Testis (tissue), 3 donors: ENCODE data around the gene RFX2. TPM values are rescaled to one million over a fixed set of nuclear protein-coding genes. Genes with fewer than 3 reads are reported as not detected.
A peak's percentile ranks its signal among the peaks of the same experiment; 100 is the strongest.

Source experiments
- DNase-seq: peaks from one replicate; pipeline ENCODE4 v3.0.0-alpha.2; 2019
- H3K27ac ChIP-seq, 2 donors: fragments of 200-600 bp; sonication (generic); one replicate each; pipeline ENCODE4 v1.5.1; 2019
- H3K27me3 ChIP-seq: fragments of 200-600 bp; sonication (generic); one replicate; pipeline ENCODE4 v1.5.1; 2019
- H3K36me3 ChIP-seq: fragments of 200-600 bp; sonication (generic); one replicate; pipeline ENCODE4 v1.5.1; 2017; ENCODE audit warnings: low read depth; ENCODE audit errors: missing control alignments
- H3K4me1 ChIP-seq: fragments of 200-600 bp; sonication (generic); one replicate; pipeline ENCODE4 v1.5.1; 2019
- H3K4me3 ChIP-seq, 2 donors: fragments of 200-600 bp; sonication (generic); one replicate each; pipeline ENCODE4 v1.5.1; 2017 to 2019
- H3K9me3 ChIP-seq: fragments of 200-600 bp; sonication (generic); one replicate; pipeline ENCODE4 v1.5.1; 2017
- CTCF ChIP-seq, 3 experiments: fragments of 450-650 bp in 2 of 3; fragments of 200-600 bp in 1 of 3; sonication (generic) in 1 of 3; IDR thresholded peaks; one replicate each; pipeline ENCODE4 v1.5.1; 2016 to 2019; ENCODE audit warnings: antibody characterized with exemption in 3 of 3, mild to moderate bottlenecking in 2 of 3, moderate library complexity in 1 of 3
- POLR2A ChIP-seq: fragments of 450-650 bp; IDR thresholded peaks from one replicate; pipeline ENCODE4 v1.6.1; 2017; ENCODE audit warnings: antibody characterized with exemption, mild to moderate bottlenecking, moderate library complexity
- WGBS, 2 donors: methylation state at CpG; one replicate each; pipeline ENCODE4 v1.1.5; 2018; 5-methylcytosine and 5-hydroxymethylcytosine counted together
- intact Hi-C: fragments of 100-400 bp; cut with DNase I; formaldehyde crosslinking; loops from one replicate; pipeline ENCODE4 v1.15.1; 2023; ENCODE audit warnings: low total_unique reads
- polyA plus RNA-seq: library from polyadenylated mRNA; stranded (reverse); fragments of 350-450 nt; fragmentation: Illumina TruSeq; extraction: RNeasy Lipid Tissue Mini Kit (QIAGEN cat#74804); gene quantifications from one replicate; pipeline ENCODE4 v1.2.3, GENCODE V29; 2014; ENCODE audit warnings: low read depth, low replicate concordance; ENCODE audit not compliant: insufficient read depth
- total RNA-seq, 2 donors: library from RNA; depleted of rRNA; stranded (reverse); fragments of >200 nt; gene quantifications; one replicate each; pipeline ENCODE4 v1.2.3, GENCODE V29; 2016

The RFX2 gene
- total and polyA plus RNA-seq, 3 donors from 2014 or later = 92.9 to 197 (median 127) TPM

- H3K27ac ChIP-seq = peak overlapping the region in 1 of 2 donors; percentile 31
- H3K4me3 ChIP-seq = peak overlapping the region in 1 of 2 donors; percentile 41
- H3K36me3 ChIP-seq = no peaks in the 10 kb centered on the region
- H3K4me1 ChIP-seq = peaks cover 15% of the 10 kb centered on the region
- TF ChIP-seq POLR2A (no peak), CTCF (IDR thresholded peaks at IDR 0.05) (no peak)
- no peaks in the 10 kb centered on the region for H3K27me3 ChIP-seq
- WGBS, 2 donors = 28 to 43% methylated on average over 8 of the region's 8 CpGs
- intact Hi-C loops = no loop called here
- no peak for DNase-seq
- H3K9me3 ChIP-seq = no peaks in the 10 kb centered on the region
Measured at GRCh38 chr19:6091771-6092291, 18.5 kb downstream of the RFX2 start.

- intact Hi-C loops = no loop called here
- H3K27ac ChIP-seq = no peak overlapping the region
- no peak for TF ChIP-seq CTCF (IDR thresholded peaks at IDR 0.05)
- no peak for TF ChIP-seq POLR2A
- H3K36me3 ChIP-seq = no peaks in the 10 kb centered on the region
- no peaks in the 10 kb centered on the region for H3K27me3 ChIP-seq
- H3K4me1 ChIP-seq = peaks cover 15% of the 10 kb centered on the region
- WGBS, 2 donors = 90 to 91% methylated on average over 3 of the region's 3 CpGs
- H3K4me3 ChIP-seq = no peak overlapping the region
- no peaks in the 10 kb centered on the region for H3K9me3 ChIP-seq
- DNase-seq = no peak
Measured at GRCh38 chr19:6090634-6091033, 19.7 kb downstream of the RFX2 start.

GRCh38 chr19:6088602-6089049 lies 21.7 kb downstream of the RFX2 start:
- no peak for TF ChIP-seq POLR2A
- no peak for TF ChIP-seq CTCF (IDR thresholded peaks at IDR 0.05)
- H3K4me3 ChIP-seq = no peak overlapping the region
- DNase-seq = no peak
- no peaks in the 10 kb centered on the region for H3K36me3 ChIP-seq
- no peaks in the 10 kb centered on the region for H3K27me3 ChIP-seq
- intact Hi-C loops = no loop called here
- H3K4me1 ChIP-seq = peaks cover 15% of the 10 kb centered on the region
- WGBS, 2 donors = 88 to 89% methylated on average over 3 of the region's 3 CpGs
- no peak overlapping the region for H3K27ac ChIP-seq
- no peaks in the 10 kb centered on the region for H3K9me3 ChIP-seq

- H3K9me3 ChIP-seq = no peaks in the 10 kb centered on the region
- H3K36me3 ChIP-seq = no peaks in the 10 kb centered on the region
- WGBS, 2 donors = 38 to 50% methylated on average over 9 of the region's 9 CpGs
- no peak for DNase-seq
- H3K4me3 ChIP-seq = no peak overlapping the region
- TF ChIP-seq POLR2A = no peak
- TF ChIP-seq CTCF (IDR thresholded peaks at IDR 0.05) = no peak
- peaks cover 8% of the 10 kb centered on the region for H3K4me1 ChIP-seq
- no peaks in the 10 kb centered on the region for H3K27me3 ChIP-seq
- H3K27ac ChIP-seq = no peak overlapping the region
- intact Hi-C loops = no loop called here
Measured at GRCh38 chr19:6087074-6087571, 23.2 kb downstream of the RFX2 start.
